ENCODE measurements around the gene FBXO31. TPM values are rescaled to one million over a fixed set of nuclear protein-coding genes. Genes with fewer than 3 reads are reported as not detected.

Gene FBXO31
- total and polyA plus RNA-seq, 10 of the 15 experiments (the other 5 are each of a cell fraction or from before 2014, with no cell fraction given), result 0.19 to 33.1 (median 10.3) TPM

DNA sequence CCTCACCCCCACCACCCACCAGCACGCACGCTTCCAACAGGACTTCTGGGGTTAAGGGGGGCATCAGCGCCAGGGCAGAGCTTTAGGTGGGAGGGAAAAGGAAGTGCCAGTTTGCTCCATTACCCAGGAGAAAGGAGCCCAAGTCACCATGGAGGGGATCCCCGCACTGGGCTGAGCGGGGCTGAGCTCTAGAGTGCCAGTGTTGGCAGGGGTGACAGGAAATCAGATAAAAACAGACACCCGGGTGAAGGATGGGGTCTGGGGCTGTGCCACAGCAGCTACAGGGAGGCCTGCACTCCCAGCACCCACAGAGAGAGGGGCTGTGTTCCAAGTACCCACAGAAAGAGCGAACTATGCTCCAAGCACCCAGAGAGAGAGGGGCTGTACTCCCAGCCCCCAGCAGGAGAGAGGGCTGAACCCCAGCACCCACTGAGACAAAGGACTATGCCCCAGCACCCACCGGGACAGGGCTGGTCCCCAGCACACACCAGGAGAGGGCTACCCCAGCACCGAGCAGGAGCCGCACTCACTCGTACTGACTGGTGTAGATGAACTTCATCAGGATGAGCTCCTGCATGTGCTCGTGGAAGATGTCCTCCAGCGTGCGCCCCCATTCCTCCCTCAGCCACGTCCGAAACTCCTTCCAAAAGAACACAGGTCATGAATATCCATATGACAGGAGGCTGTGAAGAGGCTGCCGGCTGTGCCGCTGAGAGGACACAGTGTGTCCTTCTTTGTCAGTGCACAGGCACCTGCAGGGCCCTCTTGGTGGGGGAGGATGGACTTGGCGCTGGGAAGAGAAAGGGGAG lies 47.7 kb downstream of the FBXO31 start:
- ChIA-PET RAD21 (ENCODE audit: unreplicated experiment) (no interaction called here), CTCF (no interaction called here), SMC1A (ENCODE audit: uncharacterized antibody, unreplicated experiment) (no interaction called here), POLR2A (no interaction called here)
- TF ChIP-seq FOXM1 (IDR thresholded peaks at IDR 0.05; ENCODE audit: low read depth, low read length), result no peak
- no peak for TF ChIP-seq KAT2A (conservative IDR thresholded peaks at IDR 0.05; ENCODE audit: control insufficient read depth, low read depth, low read length)
- no peak for TF ChIP-seq SMAD5 (IDR thresholded peaks at IDR 0.05; ENCODE audit: low read depth)
- TF ChIP-seq IKZF2 (IDR thresholded peaks at IDR 0.05), result no peak
- TF ChIP-seq RAD21 (IDR thresholded peaks at IDR 0.05; ENCODE audit: insufficient read depth, low read depth, low read length), result no peak
- TF ChIP-seq RCOR1 (conservative IDR thresholded peaks at IDR 0.05; ENCODE audit: low read depth, low read length), result no peak
- TF ChIP-seq POU2F2 (IDR thresholded peaks at IDR 0.05; ENCODE audit: borderline replicate concordance, low read depth, low read length), result no peak
- no peak for TF ChIP-seq NR2C1 (IDR thresholded peaks at IDR 0.05)
- no peak for TF ChIP-seq RB1 (IDR thresholded peaks at IDR 0.05; ENCODE audit: borderline replicate concordance)
- no peak for TF ChIP-seq SUZ12 (IDR thresholded peaks at IDR 0.05; ENCODE audit: unreplicated experiment)
- TF ChIP-seq BRCA1 (IDR thresholded peaks at IDR 0.05; ENCODE audit: low read depth, low read length), result no peak
- TF ChIP-seq CREM (IDR thresholded peaks at IDR 0.05; ENCODE audit: low read depth), result no peak
- H3K79me2 ChIP-seq (ENCODE audit: control insufficient read depth, insufficient read depth, low read length), result no peaks in the 10 kb centered on the region
- H4K20me1 ChIP-seq (ENCODE audit: control insufficient read depth, insufficient read depth), result no peaks in the 10 kb centered on the region
- H3K4me1 ChIP-seq (ENCODE audit: control insufficient read depth, insufficient read depth, low read length), result peaks cover 4% of the 10 kb centered on the region; the same call in 1 of the 2 replicates
- H3K9ac ChIP-seq (ENCODE audit: control insufficient read depth, insufficient read depth, low read length), result no peak overlapping the region
- H3K4me2 ChIP-seq (ENCODE audit: control insufficient read depth, insufficient read depth), result no peak overlapping the region
- no TSS peak for BruUV-seq (replicated peaks)
- intact Hi-C loops (cut with micrococcal nuclease; ENCODE audit: unreplicated experiment) (no loop called here), in situ Hi-C loops (cut with MboI) (no loop called here)
- no peaks in the 10 kb centered on the region for H3K27me3 ChIP-seq (replicated peaks in 1 of 2; ENCODE audit: control insufficient read depth in 2 of 2, insufficient read depth in 2 of 2, low read length in 1 of 2)
- no peak overlapping the region for H2AFZ ChIP-seq (ENCODE audit: control insufficient read depth, low read depth, low read length)
- H3K27ac ChIP-seq (ENCODE audit: control insufficient read depth, insufficient read depth), result no peak overlapping the region
- FAIRE-seq (no peak), DNase-seq (ENCODE audit: low read depth, low spot score) (no peak), ATAC-seq (no peak)
- 86% methylated on average over 17 of the region's 19 CpGs for WGBS (ENCODE audit: insufficient coverage, insufficient replicate concordance, low lambda C conversion rate, missing lambda C conversion rate)
- no peak overlapping the region for H3K4me3 ChIP-seq
- H3K36me3 ChIP-seq (ENCODE audit: control insufficient read depth in 2 of 2, insufficient read depth in 2 of 2, low read length in 1 of 2), result peaks cover 6 to 26% of the 10 kb centered on the region in 2 experiments
- no peaks in the 10 kb centered on the region for H3K9me3 ChIP-seq (replicated peaks; ENCODE audit: control insufficient read depth, insufficient read depth, low read length)
